Prostate gland (tissue), 2 donors: ENCODE measurements around the gene ATP6V1G1.

Experiments
- POLR2A ChIP-seq: fragments of 450-650 bp; IDR thresholded peaks from one replicate; pipeline ENCODE4 v1.6.1; 2016; ENCODE audit warnings: antibody characterized with exemption, mild to moderate bottlenecking
- POLR2AphosphoS5 ChIP-seq: sonication (generic); formaldehyde crosslinking; IDR thresholded peaks from one replicate; pipeline ENCODE4 v1.6.1; 2017; ENCODE audit warnings: antibody characterized with exemption
- TF ChIP-seq, protein P1 (sequence below), 4 experiments: fragments of 200-600 bp in 2 of 4; fragments of 450-650 bp in 2 of 4; sonication (generic) in 2 of 4; IDR thresholded peaks; 1 replicate in 3 of 4; 2 replicates in 1 of 4; pipeline ENCODE4 v1.5.1; 2016 to 2019; ENCODE audit warnings: antibody characterized with exemption in 4 of 4, mild to moderate bottlenecking in 2 of 4, moderate library complexity in 2 of 4

GRCh38 chr9:114603248-114603647 is 15.7 kb downstream of the ATP6V1G1 start:
- TF ChIP-seq, protein P1, sequence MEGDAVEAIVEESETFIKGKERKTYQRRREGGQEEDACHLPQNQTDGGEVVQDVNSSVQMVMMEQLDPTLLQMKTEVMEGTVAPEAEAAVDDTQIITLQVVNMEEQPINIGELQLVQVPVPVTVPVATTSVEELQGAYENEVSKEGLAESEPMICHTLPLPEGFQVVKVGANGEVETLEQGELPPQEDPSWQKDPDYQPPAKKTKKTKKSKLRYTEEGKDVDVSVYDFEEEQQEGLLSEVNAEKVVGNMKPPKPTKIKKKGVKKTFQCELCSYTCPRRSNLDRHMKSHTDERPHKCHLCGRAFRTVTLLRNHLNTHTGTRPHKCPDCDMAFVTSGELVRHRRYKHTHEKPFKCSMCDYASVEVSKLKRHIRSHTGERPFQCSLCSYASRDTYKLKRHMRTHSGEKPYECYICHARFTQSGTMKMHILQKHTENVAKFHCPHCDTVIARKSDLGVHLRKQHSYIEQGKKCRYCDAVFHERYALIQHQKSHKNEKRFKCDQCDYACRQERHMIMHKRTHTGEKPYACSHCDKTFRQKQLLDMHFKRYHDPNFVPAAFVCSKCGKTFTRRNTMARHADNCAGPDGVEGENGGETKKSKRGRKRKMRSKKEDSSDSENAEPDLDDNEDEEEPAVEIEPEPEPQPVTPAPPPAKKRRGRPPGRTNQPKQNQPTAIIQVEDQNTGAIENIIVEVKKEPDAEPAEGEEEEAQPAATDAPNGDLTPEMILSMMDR (IDR thresholded peaks at IDR 0.05), result no peak
- TF ChIP-seq POLR2AphosphoS5 (no peak), POLR2A (no peak)
